ENCODE measurements around the gene NRG3.

DNA sequence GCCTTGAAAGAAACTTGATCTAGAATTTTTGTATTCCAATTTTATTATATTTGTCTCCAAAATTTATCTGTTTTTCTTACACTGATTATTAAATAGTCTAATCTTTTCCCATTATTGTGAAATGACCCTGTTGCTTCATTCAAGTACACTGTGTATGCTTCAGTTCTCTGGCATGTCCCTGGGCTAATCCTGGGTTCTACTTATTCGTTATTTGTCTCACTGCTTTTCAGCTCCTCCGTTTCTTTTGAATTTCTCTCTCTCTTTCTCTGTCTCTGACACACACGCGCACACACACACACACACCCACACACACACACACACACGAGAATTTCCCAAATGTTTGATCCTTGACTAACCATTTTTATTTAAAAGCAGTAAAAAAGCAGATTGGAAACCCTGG, 768.6 kb downstream of the NRG3 start:
- TF ChIP-seq, protein P1, sequence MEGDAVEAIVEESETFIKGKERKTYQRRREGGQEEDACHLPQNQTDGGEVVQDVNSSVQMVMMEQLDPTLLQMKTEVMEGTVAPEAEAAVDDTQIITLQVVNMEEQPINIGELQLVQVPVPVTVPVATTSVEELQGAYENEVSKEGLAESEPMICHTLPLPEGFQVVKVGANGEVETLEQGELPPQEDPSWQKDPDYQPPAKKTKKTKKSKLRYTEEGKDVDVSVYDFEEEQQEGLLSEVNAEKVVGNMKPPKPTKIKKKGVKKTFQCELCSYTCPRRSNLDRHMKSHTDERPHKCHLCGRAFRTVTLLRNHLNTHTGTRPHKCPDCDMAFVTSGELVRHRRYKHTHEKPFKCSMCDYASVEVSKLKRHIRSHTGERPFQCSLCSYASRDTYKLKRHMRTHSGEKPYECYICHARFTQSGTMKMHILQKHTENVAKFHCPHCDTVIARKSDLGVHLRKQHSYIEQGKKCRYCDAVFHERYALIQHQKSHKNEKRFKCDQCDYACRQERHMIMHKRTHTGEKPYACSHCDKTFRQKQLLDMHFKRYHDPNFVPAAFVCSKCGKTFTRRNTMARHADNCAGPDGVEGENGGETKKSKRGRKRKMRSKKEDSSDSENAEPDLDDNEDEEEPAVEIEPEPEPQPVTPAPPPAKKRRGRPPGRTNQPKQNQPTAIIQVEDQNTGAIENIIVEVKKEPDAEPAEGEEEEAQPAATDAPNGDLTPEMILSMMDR (IDR thresholded peaks at IDR 0.05), result no peak
- TF ChIP-seq POLR2A (IDR thresholded peaks at IDR 0.05) (no peak), EP300 (IDR thresholded peaks at IDR 0.05) (no peak)

All from ovary (tissue), 3 donors.